Right lobe of liver (tissue), 6 donors: ENCODE measurements around the gene GTF2IRD1. TPM values are rescaled to one million over a fixed set of nuclear protein-coding genes. Genes with fewer than 3 reads are reported as not detected.
"Not testable (repeated sequence)": the region's sequence is repeated elsewhere in the genome, so short reads cannot be mapped to it uniquely, and the experiment has no call there.

Source experiments
- ATAC-seq, 4 donors: fragments of 200-7000 bp; cut with Tn5 transposase; one replicate each; pipeline ENCODE4 v1.9.1; 2020; ENCODE audit warnings: mild to moderate bottlenecking in 4 of 4, moderate library complexity in 4 of 4
- DNase-seq, 3 donors: peaks; one replicate each; pipeline ENCODE4 v3.0.0-alpha.2; 2020
- H3K27ac ChIP-seq, 3 donors: fragments of 200-600 bp; one replicate each; pipeline ENCODE4 v1.8.0; 2022
- H3K27me3 ChIP-seq, 2 donors: fragments of 200-600 bp; one replicate each; pipeline ENCODE4 v1.8.0; 2022
- H3K36me3 ChIP-seq, 4 donors: fragments of 200-600 bp; sonication (generic) in 1 of 4; one replicate each; pipeline versions ENCODE4 v1.5.1 to v1.8.0; 2017 to 2022; ENCODE audit warnings: control low read depth in 1 of 4
- H3K4me1 ChIP-seq, 4 donors: fragments of 200-600 bp; sonication (generic) in 1 of 4; one replicate each; pipeline versions ENCODE4 v1.5.1 to v1.8.0; 2017 to 2022; ENCODE audit warnings: control low read depth in 1 of 4
- H3K4me3 ChIP-seq, 3 donors: fragments of 200-600 bp; one replicate each; pipeline ENCODE4 v1.8.0; 2022
- H3K9me3 ChIP-seq, 4 donors: fragments of 200-600 bp; sonication (generic) in 1 of 4; one replicate each; pipeline versions ENCODE4 v1.5.1 to v1.8.0; 2017 to 2022; ENCODE audit warnings: control low read depth in 1 of 4
- POLR2A ChIP-seq: fragments of 450-650 bp; IDR thresholded peaks from one replicate; pipeline ENCODE4 v1.6.1; 2017; ENCODE audit warnings: antibody characterized with exemption, mild to moderate bottlenecking
- WGBS: methylation state at CpG from one replicate; pipeline ENCODE4 v1.1.6; 2018; ENCODE audit warnings: low coverage, low lambda C conversion rate; ENCODE audit not compliant: insufficient coverage; ENCODE audit errors: missing lambda C conversion rate; 5-methylcytosine and 5-hydroxymethylcytosine counted together
- intact Hi-C, 2 donors: fragments of 100-400 bp; cut with DNase I; formaldehyde crosslinking; loops; one replicate each; pipeline versions ENCODE4 v1.11.2 to v1.14.1; 2022
- total RNA-seq, 6 experiments: library from RNA; depleted of rRNA in 2 of 6; stranded (reverse); fragments of >200 nt in 2 of 6; fragmentation: NEBNext Ultra II Directional in 3 of 6; extraction: Animal tissue kit (Norgen Biotek cat#: 25700) in 3 of 6; gene quantifications; one replicate each; pipeline versions ENCODE4 v1.1.0 to v1.2.4, GENCODE V29; 2016 to 2023
- TF ChIP-seq, protein P1 (sequence below), 4 donors: fragments of 200-600 bp in 3 of 4; fragments of 450-650 bp in 1 of 4; IDR thresholded peaks; one replicate each; pipeline versions ENCODE4 v1.5.1 to v1.8.0; 2016 to 2022; ENCODE audit warnings: antibody characterized with exemption in 4 of 4, mild to moderate bottlenecking in 2 of 4
- donor health status: DM: no; HTN: yes; CAD: no.
- donor health status: DM: no; HTN: no; CAD: no.
- donor health status: DM: no; HTN: no; CAD: no.
- donor health status: DM: no; HTN: yes; CAD: no.
- donor health status: DM: no; HTN: yes; CAD: no.

Gene GTF2IRD1
- total RNA-seq, 6 experiments from 2014 or later = 1.9 to 9.8 (median 6.5) TPM

DNA sequence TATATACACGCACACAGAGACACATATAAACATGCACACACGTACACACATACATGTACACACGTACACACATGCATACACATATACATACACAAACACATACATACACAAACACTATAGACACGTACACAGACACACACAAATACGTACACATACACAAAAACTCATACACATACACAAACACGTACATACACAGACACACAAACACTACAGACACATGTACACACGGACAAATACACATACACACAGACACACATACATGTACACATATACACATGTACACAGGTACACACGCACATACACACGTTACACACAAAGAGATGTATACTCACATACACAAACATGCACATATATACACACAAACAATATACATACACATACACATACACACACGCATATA lies 35.2 kb upstream of the GTF2IRD1 start:
- ATAC-seq = no peak
- Histone ChIP-seq H3K27ac (no peak overlapping the region), H3K27me3 (no peaks in the 10 kb centered on the region), H3K4me1 (no peaks in the 10 kb centered on the region), H3K36me3 (no peaks in the 10 kb centered on the region), H3K4me3 (no peak overlapping the region), H3K9me3 (no peaks in the 10 kb centered on the region)
- DNase-seq = no peak
- TF ChIP-seq, protein P1, sequence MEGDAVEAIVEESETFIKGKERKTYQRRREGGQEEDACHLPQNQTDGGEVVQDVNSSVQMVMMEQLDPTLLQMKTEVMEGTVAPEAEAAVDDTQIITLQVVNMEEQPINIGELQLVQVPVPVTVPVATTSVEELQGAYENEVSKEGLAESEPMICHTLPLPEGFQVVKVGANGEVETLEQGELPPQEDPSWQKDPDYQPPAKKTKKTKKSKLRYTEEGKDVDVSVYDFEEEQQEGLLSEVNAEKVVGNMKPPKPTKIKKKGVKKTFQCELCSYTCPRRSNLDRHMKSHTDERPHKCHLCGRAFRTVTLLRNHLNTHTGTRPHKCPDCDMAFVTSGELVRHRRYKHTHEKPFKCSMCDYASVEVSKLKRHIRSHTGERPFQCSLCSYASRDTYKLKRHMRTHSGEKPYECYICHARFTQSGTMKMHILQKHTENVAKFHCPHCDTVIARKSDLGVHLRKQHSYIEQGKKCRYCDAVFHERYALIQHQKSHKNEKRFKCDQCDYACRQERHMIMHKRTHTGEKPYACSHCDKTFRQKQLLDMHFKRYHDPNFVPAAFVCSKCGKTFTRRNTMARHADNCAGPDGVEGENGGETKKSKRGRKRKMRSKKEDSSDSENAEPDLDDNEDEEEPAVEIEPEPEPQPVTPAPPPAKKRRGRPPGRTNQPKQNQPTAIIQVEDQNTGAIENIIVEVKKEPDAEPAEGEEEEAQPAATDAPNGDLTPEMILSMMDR (IDR thresholded peaks at IDR 0.05) = no peak
- no peak for TF ChIP-seq POLR2A
- 76% methylated on average over 10 of the region's 10 CpGs for WGBS
- intact Hi-C loops = no loop called here

DNA sequence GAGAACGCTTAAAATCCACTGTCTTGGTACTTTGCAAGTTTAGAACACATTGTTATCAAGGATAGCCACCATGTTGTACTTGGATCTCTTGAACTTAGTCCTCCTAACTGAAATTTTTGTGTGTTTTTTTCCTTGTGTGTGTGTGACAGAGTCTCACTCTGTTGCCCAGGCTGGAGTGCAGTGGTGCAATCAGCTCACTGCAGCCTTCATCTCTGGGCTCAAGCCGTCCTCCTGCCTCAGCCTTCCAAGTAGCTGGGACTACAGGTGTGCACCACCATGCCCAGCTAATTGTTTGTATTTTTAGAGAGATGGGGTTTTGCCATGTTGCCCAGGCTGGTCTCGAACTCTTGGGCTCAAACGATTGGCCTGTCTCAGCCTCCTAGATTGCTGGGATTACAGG lies 34.5 kb upstream of the GTF2IRD1 start:
- DNase-seq = peak in 1 of 3 donors; percentile 19
- H3K9me3 ChIP-seq, H3K27ac ChIP-seq, H3K27me3 ChIP-seq, intact Hi-C loops, H3K4me3 ChIP-seq, H3K36me3 ChIP-seq, H3K4me1 ChIP-seq, ATAC-seq: not testable (repeated sequence)
- WGBS = 43% methylated on average over 3 of the region's 4 CpGs

DNA sequence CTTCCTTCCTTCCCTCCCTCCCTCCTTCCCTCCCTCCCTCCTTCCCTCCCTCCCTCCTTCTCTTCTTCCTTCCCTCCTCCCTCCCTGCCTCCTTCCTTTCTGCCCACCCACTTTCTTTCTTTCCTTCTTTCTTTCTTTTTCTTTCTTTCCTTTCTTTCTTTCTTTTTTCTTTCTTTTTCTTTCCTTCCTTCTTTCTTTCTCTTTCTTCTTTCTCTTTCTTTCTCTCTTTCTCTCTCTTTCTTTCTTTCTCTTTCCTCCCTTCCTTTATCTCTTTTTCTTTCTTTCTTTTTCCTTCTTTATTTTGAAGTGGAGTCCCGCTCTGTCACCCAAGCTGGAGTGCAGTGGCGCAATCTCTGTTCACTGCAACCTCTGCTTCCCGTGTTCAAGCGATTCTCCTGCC lies 33.7 kb upstream of the GTF2IRD1 start:
- Histone ChIP-seq H3K4me3 (no peak overlapping the region), H3K36me3 (no peaks in the 10 kb centered on the region), H3K9me3 (no peaks in the 10 kb centered on the region), H3K27me3 (no peaks in the 10 kb centered on the region), H3K27ac (no peak overlapping the region), H3K4me1 (no peaks in the 10 kb centered on the region)
- DNase-seq = peak in 1 of 3 donors; percentile 6
- WGBS = 89% methylated on average over 4 of the region's 4 CpGs
- intact Hi-C loops = no loop called here
- no peak for TF ChIP-seq POLR2A
- TF ChIP-seq, protein P1 (IDR thresholded peaks at IDR 0.05) = no peak
- no peak for ATAC-seq

DNA sequence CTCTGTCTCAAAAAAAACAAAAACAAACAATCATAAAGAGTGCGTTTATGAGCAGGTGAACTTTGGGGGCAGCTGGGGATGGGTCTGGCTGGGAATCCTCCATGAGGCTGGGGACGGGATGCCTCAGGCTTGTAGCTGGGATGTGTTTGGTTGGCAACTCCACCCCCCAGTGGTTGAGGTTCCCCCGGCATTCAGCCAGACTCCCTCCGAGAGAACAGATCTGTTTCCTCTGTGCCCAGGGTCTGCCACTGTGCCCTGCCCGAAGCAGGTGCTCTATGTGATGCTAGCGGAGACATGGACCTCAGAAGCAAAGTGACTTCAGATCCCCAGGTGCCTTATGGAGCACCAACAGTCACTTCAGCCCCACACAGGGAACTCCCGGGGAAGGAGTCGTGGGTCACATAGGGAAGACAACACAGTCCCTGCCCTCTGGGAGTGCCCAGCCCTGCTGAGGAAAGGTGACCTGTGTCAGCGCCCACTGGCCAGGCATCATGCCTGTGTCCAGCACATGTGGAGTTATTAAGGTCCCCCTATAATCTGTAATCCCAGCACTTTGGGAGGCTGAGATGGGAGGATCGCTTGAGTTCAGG lies 29.3 kb upstream of the GTF2IRD1 start:
- TF ChIP-seq, protein P1 (IDR thresholded peaks at IDR 0.05) = no peak
- no peak for TF ChIP-seq POLR2A
- ATAC-seq = no peak
- no peak overlapping the region for H3K27ac ChIP-seq
- intact Hi-C loops = no loop called here
- no peaks in the 10 kb centered on the region for H3K4me1 ChIP-seq
- H3K36me3 ChIP-seq = no peaks in the 10 kb centered on the region
- DNase-seq = peak in 1 of 3 donors; percentile 35
- no peaks in the 10 kb centered on the region for H3K9me3 ChIP-seq
- no peaks in the 10 kb centered on the region for H3K27me3 ChIP-seq
- H3K4me3 ChIP-seq = no peak overlapping the region
- WGBS = 86% methylated on average over 5 of the region's 10 CpGs

DNA sequence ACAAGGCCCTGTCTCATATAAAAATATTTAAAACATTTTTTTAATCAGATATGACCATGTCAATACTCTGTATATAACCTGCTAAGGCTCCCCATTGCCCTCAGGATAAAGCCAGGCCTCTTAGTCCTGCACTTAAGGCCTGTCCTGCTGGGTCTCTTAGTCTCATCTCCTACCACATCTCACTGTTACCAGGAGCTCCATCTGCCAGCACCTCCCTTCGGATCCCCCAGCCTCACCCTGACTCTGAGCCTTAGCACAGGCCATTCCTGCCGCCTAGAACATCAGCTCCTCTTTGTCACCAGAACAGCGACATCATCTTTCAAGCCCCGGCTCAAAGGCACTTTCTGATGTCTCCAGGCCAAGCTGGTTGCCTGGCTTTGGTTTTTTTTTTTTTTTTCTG lies 25.7 kb upstream of the GTF2IRD1 start:
- H3K4me3 ChIP-seq = no peak overlapping the region
- TF ChIP-seq POLR2A = no peak
- TF ChIP-seq, protein P1 (IDR thresholded peaks at IDR 0.05) = no peak
- no peaks in the 10 kb centered on the region for H3K4me1 ChIP-seq
- WGBS = 87% methylated on average over 4 of the region's 4 CpGs
- ATAC-seq (no peak), DNase-seq (peak in 1 of 3 donors; percentile 22)
- intact Hi-C loops = no loop called here
- no peak overlapping the region for H3K27ac ChIP-seq
- no peaks in the 10 kb centered on the region for H3K36me3 ChIP-seq
- no peaks in the 10 kb centered on the region for H3K9me3 ChIP-seq
- no peaks in the 10 kb centered on the region for H3K27me3 ChIP-seq
